Mucosa of stomach (tissue), 1 donor: ENCODE measurements around the gene MDH1.
"Not testable (repeated sequence)": the region's sequence is repeated elsewhere in the genome, so short reads cannot be mapped to it uniquely, and the experiment has no call there.

Source experiments
- H3K27me3 ChIP-seq: one replicate; pipeline ENCODE4 v1.7.0; 2013; ENCODE audit warnings: mild to moderate bottlenecking, low read length; ENCODE audit not compliant: control insufficient read depth, insufficient read depth
- H3K36me3 ChIP-seq: one replicate; pipeline ENCODE4 v1.7.0; 2013; ENCODE audit warnings: low read length; ENCODE audit not compliant: control insufficient read depth, insufficient read depth
- H3K4me1 ChIP-seq: one replicate; pipeline ENCODE4 v1.7.0; 2013; ENCODE audit warnings: mild to moderate bottlenecking, low read length; ENCODE audit not compliant: control insufficient read depth, insufficient read depth
- H3K4me3 ChIP-seq: one replicate; pipeline ENCODE4 v1.7.0; 2013; ENCODE audit warnings: low read length
- H3K9ac ChIP-seq: one replicate; pipeline ENCODE4 v1.7.0; 2013; ENCODE audit warnings: mild to moderate bottlenecking, low read length, moderate library complexity
- H3K9me3 ChIP-seq: one replicate; pipeline ENCODE4 v1.7.0; 2013; ENCODE audit warnings: mild to moderate bottlenecking, low read length, moderate library complexity; ENCODE audit not compliant: control insufficient read depth
- donor health status: Pancreatic carcinoma.

Gene MDH1

DNA sequence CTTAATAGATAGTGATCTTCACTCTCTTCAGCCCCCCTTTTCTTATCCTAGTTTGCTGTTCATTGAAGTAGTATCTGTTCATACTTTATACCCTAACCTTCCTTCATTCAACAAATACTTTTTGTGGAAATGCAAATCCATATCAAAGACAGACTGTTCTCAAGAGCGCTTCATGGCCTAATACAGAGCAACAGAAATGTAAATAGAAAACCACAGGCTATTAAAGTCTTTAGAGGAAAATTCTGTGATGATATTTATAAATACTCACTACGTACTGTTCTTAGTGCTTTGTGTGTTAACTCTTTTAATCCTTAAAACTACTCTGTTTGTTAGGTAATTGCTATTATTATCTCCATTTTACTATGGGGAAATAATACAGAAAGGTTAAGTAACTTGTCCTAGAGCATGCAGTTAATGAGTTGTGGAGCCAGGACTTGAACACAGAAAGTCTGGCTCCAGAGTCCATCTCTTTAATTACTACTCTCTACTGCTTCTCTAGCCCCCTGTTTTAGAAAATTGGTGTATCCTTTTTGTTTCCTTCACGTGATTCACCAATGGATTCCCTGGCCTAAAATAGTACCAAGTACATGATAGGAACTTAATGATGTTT is 2.9 kb downstream of the MDH1 start:
- Histone ChIP-seq H3K27me3 (no peaks in the 10 kb centered on the region), H3K4me3 (no peak overlapping the region), H3K36me3 (no peaks in the 10 kb centered on the region), H3K4me1 (peaks cover 8% of the 10 kb centered on the region), H3K9me3 (no peaks in the 10 kb centered on the region), H3K9ac (no peak overlapping the region)

DNA sequence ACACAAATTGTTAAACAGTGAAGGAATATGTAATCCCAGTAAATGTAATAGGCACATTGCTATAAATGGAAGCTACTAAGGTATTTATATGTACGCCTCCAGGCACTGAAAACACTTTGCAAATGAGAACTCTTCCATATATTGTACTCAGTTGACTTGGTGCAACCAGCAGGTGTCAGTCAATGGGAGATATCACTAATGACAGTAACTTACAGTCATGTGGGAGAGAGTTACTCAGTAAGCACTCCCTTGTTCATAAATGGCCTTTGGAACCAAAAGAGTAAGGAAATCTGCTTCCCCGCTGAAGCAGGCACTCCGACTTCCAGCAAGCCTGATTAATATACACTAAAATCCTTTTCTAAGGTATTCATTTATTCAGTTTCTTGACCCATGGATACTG is 5.9 kb downstream of the MDH1 start:
- Histone ChIP-seq H3K4me1 (no peaks in the 10 kb centered on the region), H3K9ac (no peak overlapping the region), H3K4me3 (no peak overlapping the region), H3K9me3 (no peaks in the 10 kb centered on the region), H3K36me3 (no peaks in the 10 kb centered on the region), H3K27me3 (no peaks in the 10 kb centered on the region)

DNA sequence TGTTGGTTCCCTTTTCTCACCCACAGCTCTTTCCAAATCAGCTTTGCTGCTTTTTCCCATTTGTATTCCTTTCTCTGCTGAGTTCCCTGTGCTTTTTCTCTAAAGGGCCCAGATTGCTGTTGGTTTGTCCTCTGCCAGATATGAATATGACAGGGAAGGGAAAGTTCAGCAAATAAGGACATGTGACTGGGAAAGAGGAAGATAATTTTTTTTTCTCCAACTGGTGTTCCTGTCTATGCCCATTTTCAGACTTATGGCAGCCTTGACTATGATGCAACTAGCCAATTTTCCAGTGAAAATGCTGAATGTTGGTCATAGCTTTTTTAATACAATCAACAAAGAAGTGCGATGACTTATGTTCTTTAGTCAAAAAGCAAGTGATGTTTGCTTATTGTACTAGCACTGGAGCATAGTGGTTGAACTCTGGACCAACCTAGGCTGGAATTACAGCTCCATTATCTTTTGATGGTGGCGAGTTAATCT is 7.7 kb downstream of the MDH1 start:
- Histone ChIP-seq H3K4me3 (no peak overlapping the region), H3K9ac (no peak overlapping the region), H3K36me3 (no peaks in the 10 kb centered on the region), H3K9me3 (no peaks in the 10 kb centered on the region), H3K27me3 (no peaks in the 10 kb centered on the region), H3K4me1 (no peaks in the 10 kb centered on the region)

DNA sequence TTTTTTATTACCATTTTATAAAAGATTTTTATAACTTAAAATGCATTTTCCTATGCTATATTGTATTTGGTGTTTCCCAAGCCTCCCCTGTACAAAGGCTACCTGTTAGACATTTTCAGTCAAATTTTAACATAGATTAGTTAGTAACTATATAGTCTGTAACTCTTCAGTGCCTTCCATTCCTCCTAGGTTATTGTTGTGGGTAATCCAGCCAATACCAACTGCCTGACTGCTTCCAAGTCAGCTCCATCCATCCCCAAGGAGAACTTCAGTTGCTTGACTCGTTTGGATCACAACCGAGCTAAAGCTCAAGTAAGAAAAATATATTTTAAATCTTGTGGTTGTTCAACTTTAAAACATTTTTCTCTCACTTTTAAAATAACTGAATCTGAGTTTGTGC is 10.2 kb downstream of the MDH1 start:
- H3K4me1 ChIP-seq, result no peaks in the 10 kb centered on the region
- no peak overlapping the region for H3K4me3 ChIP-seq
- H3K36me3 ChIP-seq, result no peaks in the 10 kb centered on the region
- H3K9me3 ChIP-seq, result no peaks in the 10 kb centered on the region
- no peaks in the 10 kb centered on the region for H3K27me3 ChIP-seq
- no peak overlapping the region for H3K9ac ChIP-seq

DNA sequence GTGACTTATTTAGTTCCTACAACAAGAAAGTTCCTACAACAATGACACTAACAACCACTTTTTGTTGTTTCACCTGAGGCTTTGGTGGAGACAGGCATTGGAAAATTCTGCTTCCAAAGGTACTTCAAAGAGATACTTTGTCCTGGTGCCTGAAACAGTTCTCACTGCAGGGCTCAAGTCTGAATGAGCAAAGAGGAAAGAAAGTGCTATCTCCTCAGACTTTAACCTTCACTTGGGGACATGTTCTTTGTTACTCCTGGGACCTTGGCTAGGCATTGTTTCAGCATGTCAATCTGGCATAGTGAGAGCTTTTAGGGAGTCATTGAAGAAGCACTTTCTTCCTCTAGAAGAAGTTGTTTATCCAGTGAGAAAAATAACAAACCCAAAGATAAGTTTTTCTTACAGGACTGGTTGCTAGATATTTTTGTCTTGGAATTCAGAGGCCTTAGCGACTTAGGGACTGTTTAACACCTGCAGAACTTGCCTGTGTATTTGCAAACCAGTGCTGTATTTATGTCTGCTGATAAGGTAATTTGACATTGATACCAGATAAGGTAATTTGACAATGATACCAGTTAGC is 12.2 kb downstream of the MDH1 start:
- H3K4me3 ChIP-seq, result no peak overlapping the region
- no peaks in the 10 kb centered on the region for H3K9me3 ChIP-seq
- H3K27me3 ChIP-seq, result no peaks in the 10 kb centered on the region
- no peaks in the 10 kb centered on the region for H3K36me3 ChIP-seq
- H3K9ac ChIP-seq, result no peak overlapping the region
- no peaks in the 10 kb centered on the region for H3K4me1 ChIP-seq

DNA sequence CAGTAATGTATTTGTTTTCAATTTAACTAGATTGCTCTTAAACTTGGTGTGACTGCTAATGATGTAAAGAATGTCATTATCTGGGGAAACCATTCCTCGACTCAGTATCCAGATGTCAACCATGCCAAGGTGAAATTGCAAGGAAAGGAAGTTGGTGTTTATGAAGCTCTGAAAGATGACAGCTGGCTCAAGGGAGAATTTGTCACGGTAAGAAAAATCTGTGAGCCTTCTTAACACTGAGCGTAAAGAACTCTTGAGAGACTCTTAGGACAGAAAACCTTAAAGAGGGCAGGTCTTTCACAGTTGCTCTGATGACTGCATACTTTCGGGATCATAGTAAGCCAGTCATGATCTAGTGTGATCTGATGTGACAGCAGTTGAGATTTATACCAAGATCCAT is 15.9 kb downstream of the MDH1 start:
- Histone ChIP-seq H3K27me3 (no peaks in the 10 kb centered on the region), H3K9ac (no peak overlapping the region), H3K36me3 (no peaks in the 10 kb centered on the region), H3K4me1 (no peaks in the 10 kb centered on the region), H3K4me3 (no peak overlapping the region), H3K9me3 (no peaks in the 10 kb centered on the region)

DNA sequence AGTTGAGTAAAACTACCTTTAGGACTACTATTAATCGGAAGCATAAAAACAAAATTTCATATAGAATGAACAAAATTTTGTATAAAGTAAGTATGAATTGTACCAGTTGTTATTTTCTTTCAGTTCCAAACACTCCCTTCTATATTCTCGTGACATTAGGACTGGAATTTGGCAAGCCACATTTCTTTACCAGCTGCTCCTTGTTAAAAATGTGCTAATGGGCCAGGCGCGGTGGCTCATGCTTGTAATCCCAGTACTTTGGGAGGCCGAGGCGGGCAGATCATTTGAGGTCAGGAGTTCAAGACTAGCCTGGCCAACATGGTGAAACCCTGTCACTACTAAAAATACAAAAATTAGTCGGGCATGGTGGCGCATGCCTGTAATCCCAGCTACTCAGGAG is 20.1 kb downstream of the MDH1 start:
- not testable (repeated sequence) for H3K4me3 ChIP-seq, H3K9ac ChIP-seq, H3K4me1 ChIP-seq, H3K9me3 ChIP-seq, H3K27me3 ChIP-seq, H3K36me3 ChIP-seq

DNA sequence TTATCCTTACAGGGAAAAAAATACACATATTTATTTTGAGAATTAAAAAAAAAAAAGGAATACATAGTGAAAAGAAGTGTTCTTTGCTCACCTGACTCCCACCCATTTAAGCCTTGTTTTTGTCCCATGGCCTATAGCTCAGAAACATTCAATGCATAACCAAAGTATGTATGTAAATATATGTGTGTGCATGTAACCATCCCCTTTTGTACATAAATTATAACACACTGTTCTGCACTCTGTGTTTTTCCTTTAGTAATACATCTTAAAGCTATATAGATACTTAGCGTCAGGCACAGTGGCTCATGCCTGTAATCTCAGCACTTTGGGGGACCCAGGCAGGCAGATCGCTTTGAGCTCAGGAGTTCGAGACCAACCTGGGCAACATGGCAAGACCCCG is 21.8 kb downstream of the MDH1 start:
- no peak overlapping the region for H3K4me3 ChIP-seq
- no peak overlapping the region for H3K9ac ChIP-seq
- no peaks in the 10 kb centered on the region for H3K27me3 ChIP-seq
- no peaks in the 10 kb centered on the region for H3K9me3 ChIP-seq
- H3K36me3 ChIP-seq, result no peaks in the 10 kb centered on the region
- H3K4me1 ChIP-seq, result no peaks in the 10 kb centered on the region

DNA sequence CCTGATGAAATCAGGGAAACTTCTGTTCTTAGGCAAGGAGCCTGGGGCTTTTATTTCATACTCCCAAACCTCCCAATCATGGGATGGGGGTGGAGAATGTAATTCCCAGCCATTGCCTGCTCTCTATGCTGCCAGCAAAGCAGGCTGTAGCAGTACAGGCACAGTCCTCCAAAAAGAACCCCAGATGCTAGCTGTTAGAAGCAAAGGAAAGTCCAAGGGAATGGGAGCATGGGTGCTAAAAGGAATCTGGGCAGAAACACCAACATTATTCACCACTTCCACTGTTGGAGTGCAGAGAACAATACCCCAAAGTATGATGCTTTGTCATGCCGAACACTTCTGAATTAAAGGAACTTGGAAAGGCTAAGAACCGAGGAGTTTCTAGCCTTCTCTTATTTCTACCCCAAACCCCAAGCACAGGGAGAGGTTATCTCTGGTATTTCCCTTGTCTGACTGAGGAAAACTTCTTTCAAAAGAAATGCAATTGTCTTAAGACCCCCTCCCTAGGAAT is 24.7 kb downstream of the MDH1 start:
- Histone ChIP-seq H3K4me1 (no peaks in the 10 kb centered on the region), H3K9me3 (no peaks in the 10 kb centered on the region), H3K9ac (no peak overlapping the region), H3K4me3 (no peak overlapping the region), H3K27me3 (no peaks in the 10 kb centered on the region), H3K36me3 (no peaks in the 10 kb centered on the region)

DNA sequence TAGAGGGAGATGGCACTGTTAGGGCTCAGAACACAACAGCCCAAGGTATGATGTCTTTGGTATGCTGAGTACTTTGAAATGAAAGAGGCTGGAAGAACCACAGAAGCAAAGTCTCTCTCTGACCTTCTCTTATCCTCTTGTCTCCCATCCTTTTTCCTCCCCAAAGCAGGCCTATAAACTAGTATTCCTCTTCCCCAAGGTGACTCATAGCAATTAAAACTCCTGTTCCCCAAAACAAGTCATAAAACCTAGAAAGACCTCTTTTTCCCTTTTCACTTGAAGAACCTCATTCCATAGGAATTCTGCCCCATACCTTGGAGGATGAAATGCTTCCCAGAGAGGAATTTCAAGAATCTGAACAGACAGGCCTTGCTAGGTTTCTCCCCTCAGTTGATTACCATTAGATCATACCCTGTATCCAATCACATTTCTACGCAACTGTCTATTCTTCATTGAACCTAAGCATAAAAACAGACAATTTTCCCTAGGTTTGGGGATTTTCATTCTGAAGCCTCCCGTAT is 25.7 kb downstream of the MDH1 start:
- H3K4me3 ChIP-seq, result no peak overlapping the region
- no peaks in the 10 kb centered on the region for H3K27me3 ChIP-seq
- no peaks in the 10 kb centered on the region for H3K36me3 ChIP-seq
- H3K9me3 ChIP-seq, result no peaks in the 10 kb centered on the region
- no peaks in the 10 kb centered on the region for H3K4me1 ChIP-seq
- no peak overlapping the region for H3K9ac ChIP-seq

DNA sequence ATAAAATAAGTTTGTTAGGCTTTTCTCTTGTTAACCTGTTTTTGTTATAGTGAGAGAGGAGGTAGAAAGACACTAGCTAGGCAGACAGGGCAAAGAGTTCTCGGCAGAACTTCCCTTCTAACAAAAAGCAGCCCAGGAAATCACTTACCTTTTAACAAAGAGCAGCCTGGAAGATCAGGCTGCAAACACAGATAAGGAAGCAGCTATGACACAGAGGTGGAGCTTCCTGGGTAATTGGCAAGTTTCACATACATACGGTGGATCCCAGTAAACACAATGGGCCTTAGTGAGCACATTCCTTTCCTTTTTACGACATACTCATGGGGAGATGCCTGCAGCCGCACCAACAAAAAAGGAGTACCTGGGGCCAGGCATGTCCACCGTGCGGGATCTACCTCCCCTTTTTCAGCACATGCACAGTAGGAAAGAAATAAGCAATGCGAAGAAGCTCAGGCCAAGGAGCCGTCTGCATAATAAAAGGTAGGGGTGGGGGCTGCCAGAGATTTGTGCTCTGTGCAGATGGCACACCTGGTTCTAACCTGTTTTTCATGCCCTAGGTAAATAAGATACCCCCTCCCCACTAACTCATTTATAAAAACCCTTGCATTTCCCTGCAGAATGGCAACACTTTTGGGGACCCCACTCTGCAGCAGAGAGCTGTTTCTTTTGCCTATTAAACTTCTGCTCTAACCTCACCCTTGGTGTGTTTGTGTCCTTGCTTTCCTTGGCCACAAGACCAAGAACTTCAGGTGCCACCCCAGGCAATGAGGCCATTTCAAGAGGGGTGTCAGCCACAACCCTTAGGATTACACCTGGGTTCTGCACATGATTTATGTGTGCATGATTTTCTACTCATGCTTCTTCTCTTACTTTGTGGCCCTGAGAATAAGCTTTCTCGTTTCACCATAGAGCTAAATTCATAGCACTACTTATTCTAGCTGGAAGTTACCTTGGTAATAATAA is 26.5 kb downstream of the MDH1 start:
- no peaks in the 10 kb centered on the region for H3K27me3 ChIP-seq
- H3K4me3 ChIP-seq, result no peak overlapping the region
- H3K9me3 ChIP-seq, result no peaks in the 10 kb centered on the region
- H3K9ac ChIP-seq, result no peak overlapping the region
- H3K36me3 ChIP-seq, result no peaks in the 10 kb centered on the region
- H3K4me1 ChIP-seq, result no peaks in the 10 kb centered on the region

DNA sequence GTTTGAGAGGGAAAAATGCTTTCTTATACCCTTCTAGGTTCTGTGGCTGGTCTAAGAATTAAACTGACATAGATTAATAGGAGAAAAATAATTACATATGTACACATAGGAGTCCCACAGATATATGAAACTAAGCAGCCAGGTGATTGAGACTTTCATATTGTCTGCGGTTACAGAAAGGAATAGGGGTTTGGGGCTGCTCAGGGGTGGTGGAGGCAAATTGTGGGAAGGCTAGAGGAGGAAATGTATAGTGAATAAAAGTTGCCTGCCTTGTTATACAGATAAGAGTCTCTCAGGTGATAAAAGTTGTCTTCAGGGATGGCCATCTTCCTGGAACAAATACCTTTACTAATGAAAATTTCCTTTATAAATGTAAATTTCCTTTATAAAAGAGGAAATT is 28.6 kb downstream of the MDH1 start:
- Histone ChIP-seq H3K9ac (no peak overlapping the region), H3K9me3 (no peaks in the 10 kb centered on the region), H3K36me3 (no peaks in the 10 kb centered on the region), H3K4me3 (no peak overlapping the region), H3K27me3 (no peaks in the 10 kb centered on the region), H3K4me1 (no peaks in the 10 kb centered on the region)
